SK-N-SH (cell line): ENCODE data around the gene HLA-B. TPM values are rescaled to one million over a fixed set of nuclear protein-coding genes. Genes with fewer than 3 reads are reported as not detected.

Experiments
- CTCF ChIA-PET: fragments of 300-600, 350-600 bp; formaldehyde crosslinking; extraction: SDS; loops from one replicate; lab custom pipeline; 2021; lab: Yijun Ruan, JAX
- POLR2A ChIA-PET: fragments of 350-600 bp; sonication (Branson Sonifier 250); formaldehyde crosslinking; extraction: SDS; loops from one replicate; lab custom pipeline; 2020; ENCODE audit warnings: antibody characterized with exemption, inconsistent platforms; lab: Yijun Ruan, JAX
- DNase-seq: peaks from one replicate; pipeline ENCODE4 v3.0.0; 2012
- H2AFZ ChIP-seq: fragments of 200-600 bp; sonication (generic); 2 replicates; pipeline ENCODE4 v1.8.1; 2016; ENCODE audit warnings: antibody characterized with exemption, mild to moderate bottlenecking, low read depth
- H3F3A ChIP-seq: fragments of 200-600 bp; sonication (generic); replicated peaks from 2 replicates; pipeline ENCODE3; 2016; ENCODE audit warnings: antibody characterized with exemption, mild to moderate bottlenecking; ENCODE audit not compliant: insufficient read depth
- H3K27ac ChIP-seq, 2 experiments: fragments of 200-500 bp in 1 of 2; fragments of 200-600 bp in 1 of 2; sonication (Bioruptor generic) in 1 of 2; sonication (generic), shearing (Covaris generic) in 1 of 2; 2 replicates each; pipeline versions ENCODE4 v1.5.1 to v1.6.1; 2014 to 2016; ENCODE audit warnings: low read depth in 2 of 2, inconsistent platforms in 1 of 2, low read length in 1 of 2, mild to moderate bottlenecking in 1 of 2, mixed read lengths in 1 of 2
- H3K27me3 ChIP-seq: fragments of 200-600 bp; sonication (generic), shearing (Covaris generic); 2 replicates; pipeline ENCODE4 v1.6.1; 2016; ENCODE audit warnings: mixed run types; ENCODE audit not compliant: insufficient read depth
- H3K36me3 ChIP-seq, 2 experiments: fragments of 200-500 bp in 1 of 2; fragments of 200-600 bp in 1 of 2; sonication (Bioruptor generic) in 1 of 2; sonication (generic) in 1 of 2; replicated peaks in 1 of 2; 2 replicates each; pipeline versions ENCODE3 to v1.5.1; 2014 to 2016; ENCODE audit warnings: low read length in 1 of 2, mild to moderate bottlenecking in 1 of 2; ENCODE audit not compliant: insufficient read depth in 2 of 2, control insufficient read depth in 1 of 2
- H3K4me1 ChIP-seq, 2 experiments: fragments of 200-500 bp in 1 of 2; fragments of 200-600 bp in 1 of 2; sonication (Bioruptor generic) in 1 of 2; sonication (generic), shearing (Covaris generic) in 1 of 2; 2 replicates each; pipeline versions ENCODE4 v1.5.1 to v1.6.1; 2014 to 2016; ENCODE audit warnings: low read depth in 1 of 2, low read length in 1 of 2, mixed run types in 1 of 2; ENCODE audit not compliant: insufficient read depth in 2 of 2, control insufficient read depth in 1 of 2
- H3K4me2 ChIP-seq: fragments of 200-600 bp; sonication (generic), shearing (Covaris generic); 2 replicates; pipeline ENCODE4 v1.6.1; 2017; ENCODE audit warnings: mixed run types
- H3K4me3 ChIP-seq, 2 experiments: fragments of 200-500 bp in 1 of 2; fragments of 200-600 bp in 1 of 2; sonication (Bioruptor generic) in 1 of 2; sonication (generic), shearing (Covaris generic) in 1 of 2; 2 replicates each; pipeline versions ENCODE4 v1.5.1 to v1.8.1; 2014 to 2016; ENCODE audit warnings: low read depth in 2 of 2, inconsistent platforms in 1 of 2, low read length in 1 of 2, mild to moderate bottlenecking in 1 of 2, mixed read lengths in 1 of 2, moderate library complexity in 1 of 2
- H3K79me2 ChIP-seq: fragments of 200-600 bp; sonication (generic); 2 replicates; pipeline ENCODE4 v1.8.1; 2017; ENCODE audit warnings: mild to moderate bottlenecking; ENCODE audit not compliant: insufficient read depth
- H3K9ac ChIP-seq: fragments of 200-600 bp; sonication (generic); 2 replicates; pipeline ENCODE4 v1.6.1; 2017; ENCODE audit warnings: mixed run types
- H3K9me2 ChIP-seq: fragments of 200-600 bp; sonication (generic); 2 replicates; pipeline ENCODE4 v1.6.1; 2017; ENCODE audit warnings: mixed run types
- H3K9me3 ChIP-seq: fragments of 200-600 bp; sonication (generic); 2 replicates; pipeline ENCODE4 v1.6.1; 2017; ENCODE audit warnings: mixed run types, mild to moderate bottlenecking, moderate library complexity
- H4K20me1 ChIP-seq: fragments of 200-600 bp; sonication (generic); 2 replicates; pipeline ENCODE4 v1.6.1; 2017; ENCODE audit warnings: mild to moderate bottlenecking, mixed run types; ENCODE audit not compliant: insufficient read depth
- CHD2 ChIP-seq: fragments of 150-350 bp; IDR thresholded peaks from 2 replicates; pipeline ENCODE4 v1.6.1; 2018; ENCODE audit warnings: low read length; ENCODE audit not compliant: partially characterized antibody
- ELF1 ChIP-seq: IDR thresholded peaks from 2 replicates; pipeline ENCODE4 v1.4.0; 2012
- EZH2phosphoT487 ChIP-seq: fragments of 200-600 bp; sonication (generic); IDR thresholded peaks from 2 replicates; pipeline ENCODE4 v1.6.1; 2017; ENCODE audit warnings: low read depth, mixed run types, mild to moderate bottlenecking, antibody characterized with exemption, moderate library complexity, borderline replicate concordance
- FOXJ3 ChIP-seq: sonication (generic); formaldehyde crosslinking; IDR thresholded peaks from 2 replicates; pipeline ENCODE4 v1.5.1; 2020; ENCODE audit warnings: mild to moderate bottlenecking, missing genetic modification reagents
- FOXM1 ChIP-seq: IDR thresholded peaks from 2 replicates; pipeline ENCODE4 v1.4.0; 2012; ENCODE audit warnings: low read depth, mild to moderate bottlenecking
- GABPA ChIP-seq: IDR thresholded peaks from 2 replicates; pipeline ENCODE4 v1.4.0; 2012; ENCODE audit warnings: low read depth, mild to moderate bottlenecking
- GATA2 ChIP-seq: sonication (generic); formaldehyde crosslinking; IDR thresholded peaks from 2 replicates; pipeline ENCODE4 v1.5.0; 2020; ENCODE audit warnings: mild to moderate bottlenecking, missing genetic modification reagents
- JUND ChIP-seq: IDR thresholded peaks from 2 replicates; pipeline ENCODE4 v1.4.0; 2012
- MAX ChIP-seq: IDR thresholded peaks from 2 replicates; pipeline ENCODE4 v1.4.0; 2012; ENCODE audit warnings: low read depth
- MEF2A ChIP-seq: IDR thresholded peaks from 2 replicates; pipeline ENCODE4 v1.4.0; 2012; ENCODE audit warnings: low read depth, borderline replicate concordance
- RAD21 ChIP-seq: IDR thresholded peaks from 2 replicates; pipeline ENCODE4 v1.6.1; 2012; ENCODE audit warnings: mild to moderate bottlenecking, low read length
- RFX5 ChIP-seq: IDR thresholded peaks from 2 replicates; pipeline ENCODE4 v1.6.1; 2012; ENCODE audit warnings: mild to moderate bottlenecking, improper control_type of control experiment, low read length
- SMC3 ChIP-seq: IDR thresholded peaks from 2 replicates; pipeline ENCODE4 v1.6.1; 2012; ENCODE audit warnings: low read depth, low read length, improper control_type of control experiment
- USF2 ChIP-seq: fragments of 150-350 bp; IDR thresholded peaks from 2 replicates; pipeline ENCODE4 v1.6.1; 2017; ENCODE audit warnings: antibody characterized with exemption, low read length, low read depth, borderline replicate concordance
- ZBTB33 ChIP-seq: IDR thresholded peaks from 2 replicates; pipeline ENCODE4 v1.4.0; 2012; ENCODE audit warnings: low read depth, borderline replicate concordance
- WGBS: methylation state at CpG from one replicate; pipeline ENCODE4 v1.1.6; 2017; ENCODE audit warnings: low lambda C conversion rate; 5-methylcytosine and 5-hydroxymethylcytosine counted together
- polyA plus RNA-seq, 3 experiments: library from polyadenylated mRNA; depleted of rRNA; stranded (reverse); fragments of >200 nt; gene quantifications; 2 replicates each; pipeline ENCODE4 v1.2.3, GENCODE V29; 2012

HLA-B gene
- polyA plus RNA-seq, 1 of the 3 experiments (the other 2 are of a cell fraction) = 18.7 TPM

GRCh38 chr6:31354158-31354863 is 2.7 kb downstream of the HLA-B start:
- peaks cover 18% of the 10 kb centered on the region; the same call in 1 of the 2 replicates for H3K27me3 ChIP-seq
- no peaks in the 10 kb centered on the region for H3K79me2 ChIP-seq
- no peak overlapping the region for H3K4me2 ChIP-seq
- no peaks in the 10 kb centered on the region; a peak in 1 of 4 replicates for H3K4me1 ChIP-seq
- no peaks in the 10 kb centered on the region for H3K9me3 ChIP-seq
- no peaks in the 10 kb centered on the region for H3F3A ChIP-seq
- TF ChIP-seq GATA2 (CRISPR knock-in tag) (no peak), EZH2phosphoT487 (no peak)
- TF ChIP-seq, all 33 proteins: peak for 0
- Histone ChIP-seq H3K36me3 (no peaks in the 10 kb centered on the region), H2AFZ (no peak overlapping the region), H3K9me2 (no peaks in the 10 kb centered on the region), H3K27ac (no peak overlapping the region), H4K20me1 (no peaks in the 10 kb centered on the region), H3K9ac (no peak overlapping the region), H3K4me3 (no peak overlapping the region)
- 32% methylated on average over 10 of the region's 11 CpGs for WGBS
- CTCF ChIA-PET = interaction anchor here (1.0 to 3.2 kb wide), 2 partner anchors 13 to 17 kb away, joined by 3 to 15 read pairs; no protein-coding TSS in a partner anchor
- POLR2A ChIA-PET = no interaction called here
- DNase-seq = no peak

- H3K79me2 ChIP-seq = no peaks in the 10 kb centered on the region
- H3K4me1 ChIP-seq = no peaks in the 10 kb centered on the region; a peak in 1 of 4 replicates
- ChIA-PET POLR2A (no interaction called here), CTCF (interaction anchor here (1.0 to 3.2 kb wide), 2 partner anchors 14 to 16 kb away, joined by 3 to 15 read pairs; no protein-coding TSS in a partner anchor)
- no peaks in the 10 kb centered on the region for H3K9me3 ChIP-seq
- TF ChIP-seq FOXJ3 (CRISPR knock-in tag) (no peak), USF2 (no peak), MAX (no peak), FOXM1 (no peak), SMC3 (no peak), RFX5 (no peak), CHD2 (no peak), ZBTB33 (no peak), MEF2A (no peak), GABPA (no peak), EZH2phosphoT487 (no peak), ELF1 (no peak), RAD21 (no peak), JUND (no peak)
- H3K9me2 ChIP-seq = no peaks in the 10 kb centered on the region
- 22% methylated on average over 6 of the region's 6 CpGs for WGBS
- no peak overlapping the region for H3K27ac ChIP-seq
- no peak overlapping the region for H3K4me2 ChIP-seq
- no peaks in the 10 kb centered on the region for H3F3A ChIP-seq
- H4K20me1 ChIP-seq = no peaks in the 10 kb centered on the region
- no peak overlapping the region for H3K9ac ChIP-seq
- peaks cover 18% of the 10 kb centered on the region; the same call in 1 of the 2 replicates for H3K27me3 ChIP-seq
- H3K36me3 ChIP-seq = no peaks in the 10 kb centered on the region
- no peak for DNase-seq
- H2AFZ ChIP-seq = no peak overlapping the region
- H3K4me3 ChIP-seq = no peak overlapping the region
Observed at GRCh38 chr6:31353384-31353945, 3.5 kb downstream of the HLA-B start.
